GM12878 (cell line): ENCODE results near the gene MYH7B. TPM values are rescaled to one million over a fixed set of nuclear protein-coding genes. Genes with fewer than 3 reads are reported as not detected.

ENCODE experiments used
- ATAC-seq: fragments of 200-7000 bp; cut with Tn5 transposase; 3 replicates; pipeline ENCODE4 v1.9.1; 2020; ENCODE audit warnings: mild to moderate bottlenecking, moderate library complexity
- BruUV-seq: library from RNA; stranded (reverse); fragments of 400-500 nt; replicated peaks from 2 replicates; lab custom pipeline; 2021; lab: Mats Ljungman, UMichigan
- CTCF ChIA-PET: fragments of 300-600 bp; sonication (Branson Sonifier 250); formaldehyde crosslinking; extraction: SDS; loops from one replicate; lab custom pipeline; 2021; ENCODE audit warnings: inconsistent platforms; lab: Yijun Ruan, JAX
- POLR2A ChIA-PET: fragments of 350-600 bp; formaldehyde crosslinking; extraction: SDS; loops from one replicate; lab custom pipeline; 2021; ENCODE audit warnings: inconsistent platforms; lab: Charles Lee
- RAD21 ChIA-PET: fragments of 300-600 bp; sonication (Branson Sonifier 250); formaldehyde crosslinking; loops from one replicate; lab custom pipeline; 2023; ENCODE audit warnings: antibody characterized with exemption; ENCODE audit not compliant: unreplicated experiment; lab: Charles Lee
- SMC1A ChIA-PET: fragments of 300-600 bp; sonication (Branson Sonifier 250); formaldehyde crosslinking; loops from one replicate; lab custom pipeline; 2023; ENCODE audit not compliant: unreplicated experiment, uncharacterized antibody; lab: Charles Lee
- DNase-seq: peaks from one replicate; pipeline ENCODE4 v3.0.0-alpha.2; 2011; ENCODE audit warnings: low read depth, low spot score
- FAIRE-seq: peaks from 3 replicates; lab custom pipeline; 2011; peaks lifted over from hg19 to GRCh38; lab: Jason Lieb, UNC
- H2AFZ ChIP-seq: 2 replicates; pipeline ENCODE4 v1.6.0; 2011; ENCODE audit warnings: low read depth, low read length, control low read depth; ENCODE audit not compliant: control insufficient read depth
- H3K27ac ChIP-seq: 2 replicates; pipeline ENCODE4 v1.5.1; 2011; ENCODE audit warnings: control low read depth; ENCODE audit not compliant: control insufficient read depth, insufficient read depth
- H3K27me3 ChIP-seq, 2 experiments: replicated peaks in 1 of 2; 2 replicates each; pipeline versions ENCODE4 v1.6.0 to v1.6.1; 2011; ENCODE audit warnings: low read length in 1 of 2; ENCODE audit not compliant: control insufficient read depth in 2 of 2, insufficient read depth in 2 of 2
- H3K36me3 ChIP-seq, 2 experiments: 2 replicates each; pipeline ENCODE4 v1.5.1; 2011; ENCODE audit warnings: low read length in 1 of 2; ENCODE audit not compliant: control insufficient read depth in 2 of 2, insufficient read depth in 2 of 2
- H3K4me1 ChIP-seq: 2 replicates; pipeline ENCODE4 v1.6.1; 2011; ENCODE audit warnings: mild to moderate bottlenecking, low read length, moderate library complexity, mixed read lengths; ENCODE audit not compliant: control insufficient read depth, insufficient read depth
- H3K4me2 ChIP-seq: 2 replicates; pipeline ENCODE4 v1.6.0; 2011; ENCODE audit warnings: control low read depth; ENCODE audit not compliant: control insufficient read depth, insufficient read depth
- H3K4me3 ChIP-seq: fragments of 200-600 bp; sonication (generic); 2 replicates; pipeline ENCODE4 v1.5.1; 2016
- H3K79me2 ChIP-seq: 2 replicates; pipeline ENCODE4 v1.6.0; 2011; ENCODE audit warnings: low read length; ENCODE audit not compliant: control insufficient read depth, insufficient read depth
- H3K9ac ChIP-seq: 2 replicates; pipeline ENCODE4 v1.8.0; 2011; ENCODE audit warnings: low read length, control low read depth, mixed read lengths; ENCODE audit not compliant: control insufficient read depth, insufficient read depth
- H3K9me3 ChIP-seq: replicated peaks from 3 replicates; pipeline ENCODE4 v1.5.1; 2011; ENCODE audit warnings: mild to moderate bottlenecking, low read length; ENCODE audit not compliant: control insufficient read depth, insufficient read depth
- H4K20me1 ChIP-seq: 2 replicates; pipeline ENCODE4 v1.6.0; 2011; ENCODE audit not compliant: control insufficient read depth, insufficient read depth
- CUX1 ChIP-seq: IDR thresholded peaks from 2 replicates; pipeline ENCODE4 v1.6.1; 2012; ENCODE audit warnings: improper control_type of control experiment, low read depth, low read length; ENCODE audit not compliant: insufficient replicate concordance
- HCFC1 ChIP-seq: fragments of 150-350 bp; IDR thresholded peaks from 2 replicates; pipeline ENCODE4 v1.6.1; 2014; ENCODE audit warnings: low read length
- SKIL ChIP-seq: fragments of 450-650 bp; IDR thresholded peaks from 2 replicates; pipeline ENCODE4 v1.6.1; 2017; ENCODE audit warnings: mild to moderate bottlenecking, low read depth, inconsistent platforms; ENCODE audit not compliant: poor library complexity, severe bottlenecking
- WGBS: methylation state at CpG from one replicate; pipeline ENCODE4 v1.1.6; 2016; ENCODE audit warnings: low lambda C conversion rate; ENCODE audit not compliant: insufficient replicate concordance, insufficient coverage; ENCODE audit errors: missing lambda C conversion rate; 5-methylcytosine and 5-hydroxymethylcytosine counted together
- in situ Hi-C: fragments of 300-500 bp; cut with MboI; formaldehyde crosslinking; loops from 9 replicates; pipeline ENCODE4 v1.14.3; 2018; ENCODE audit warnings: mixed read lengths
- intact Hi-C: fragments of 100-400 bp; cut with micrococcal nuclease; formaldehyde crosslinking; loops from one replicate; pipeline ENCODE4 v1.14.2; 2022; ENCODE audit not compliant: unreplicated experiment
- polyA plus RNA-seq, 11 experiments: library from polyadenylated mRNA; depleted of rRNA in 4 of 11; unstranded in 6 of 11; stranded (reverse) in 5 of 11; fragments of >200 nt; fragmentation: Nextera tagmentation in 4 of 11; fragmentation: Illumina TruSeq in 1 of 11; extraction: Ambion mirVana in 4 of 11; extraction: Trizol in 1 of 11; gene quantifications; 1 replicate in 1 of 11; 2 replicates in 10 of 11; pipeline versions ENCODE4 v1.2.1 to v1.2.3, GENCODE V29; 2011 to 2016; ENCODE audit warnings: inconsistent platforms in 2 of 11, missing spikeins in 2 of 11, low read depth in 1 of 11
- total RNA-seq, 4 experiments: library from RNA; depleted of rRNA in 3 of 4; stranded (reverse); fragments of >200 nt in 3 of 4; fragmentation: Illumina TruSeq in 1 of 4; extraction: Trizol in 1 of 4; gene quantifications; 2 replicates each; pipeline versions ENCODE4 v1.2.1 to v1.2.3, GENCODE V29; 2013 to 2021
- TF ChIP-seq, protein P1 (sequence below): fragments of 450-650 bp; IDR thresholded peaks from 2 replicates; pipeline ENCODE4 v1.6.1; 2017; ENCODE audit warnings: borderline replicate concordance
- TF ChIP-seq, protein P2 (sequence below): IDR thresholded peaks from 2 replicates; pipeline ENCODE4 v1.6.1; 2012; ENCODE audit warnings: mild to moderate bottlenecking, low read depth, low read length

The MYH7B gene
- total and polyA plus RNA-seq, 10 of the 15 experiments (the other 5 are each of a cell fraction or from before 2014, with no cell fraction given) = 0.01 to 0.40 (median 0.20) TPM; not detected in 3

- no peak for TF ChIP-seq CUX1
- TF ChIP-seq, protein P1, sequence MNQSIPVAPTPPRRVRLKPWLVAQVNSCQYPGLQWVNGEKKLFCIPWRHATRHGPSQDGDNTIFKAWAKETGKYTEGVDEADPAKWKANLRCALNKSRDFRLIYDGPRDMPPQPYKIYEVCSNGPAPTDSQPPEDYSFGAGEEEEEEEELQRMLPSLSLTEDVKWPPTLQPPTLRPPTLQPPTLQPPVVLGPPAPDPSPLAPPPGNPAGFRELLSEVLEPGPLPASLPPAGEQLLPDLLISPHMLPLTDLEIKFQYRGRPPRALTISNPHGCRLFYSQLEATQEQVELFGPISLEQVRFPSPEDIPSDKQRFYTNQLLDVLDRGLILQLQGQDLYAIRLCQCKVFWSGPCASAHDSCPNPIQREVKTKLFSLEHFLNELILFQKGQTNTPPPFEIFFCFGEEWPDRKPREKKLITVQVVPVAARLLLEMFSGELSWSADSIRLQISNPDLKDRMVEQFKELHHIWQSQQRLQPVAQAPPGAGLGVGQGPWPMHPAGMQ = no peak
Measured at GRCh38 chr20:34984756-34985261, 29.1 kb downstream of the MYH7B start (continued).

DNA sequence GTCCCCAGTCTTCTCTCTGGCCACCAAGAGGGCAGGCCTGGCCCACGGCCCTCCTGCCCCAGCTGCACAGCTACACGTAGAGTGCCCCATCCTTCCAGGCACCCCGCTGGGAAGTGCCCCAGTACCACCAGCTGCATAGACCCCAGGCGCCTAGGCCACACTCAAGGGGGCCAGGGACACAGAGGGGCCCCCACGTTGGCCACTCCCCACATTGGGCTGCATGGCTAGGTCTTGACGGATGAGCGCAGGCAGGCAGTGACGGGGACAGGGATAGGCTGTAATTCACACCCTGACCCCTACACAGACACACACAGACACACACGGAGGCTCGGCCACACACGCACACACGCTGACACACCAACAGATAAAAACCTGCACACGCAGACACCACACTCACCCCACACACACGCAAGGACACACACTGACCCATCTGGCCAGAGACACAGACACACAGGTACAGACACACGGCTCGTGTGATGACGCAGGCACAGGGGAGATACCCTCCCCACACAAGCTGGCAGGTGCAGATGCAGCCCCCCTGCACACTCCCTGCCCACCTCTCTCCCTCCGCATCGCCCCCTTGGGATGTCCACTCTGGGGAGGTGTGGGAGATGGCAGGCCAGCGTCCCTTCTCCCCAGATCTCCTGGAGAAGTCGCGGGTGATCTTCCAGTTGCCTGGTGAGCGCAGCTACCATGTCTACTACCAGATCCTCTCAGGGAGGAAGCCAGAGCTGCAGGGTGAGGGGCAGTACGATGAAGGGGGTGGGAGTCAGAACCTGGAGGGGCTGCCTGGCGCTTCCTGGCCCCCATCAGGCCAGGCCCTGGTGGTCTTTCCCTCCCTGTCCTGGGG, 30.0 kb downstream of the MYH7B start:
- DNase-seq (no peak), FAIRE-seq (no peak), ATAC-seq (no peak)
- CTCF ChIA-PET = no interaction called here
- Histone ChIP-seq H3K9me3 (no peaks in the 10 kb centered on the region), H3K27me3 (no peaks in the 10 kb centered on the region), H3K4me1 (no peaks in the 10 kb centered on the region), H3K4me2 (no peak overlapping the region), H3K36me3 (no peaks in the 10 kb centered on the region), H3K4me3 (no peak overlapping the region), H4K20me1 (no peaks in the 10 kb centered on the region), H3K27ac (no peak overlapping the region), H3K79me2 (no peaks in the 10 kb centered on the region), H3K9ac (no peak overlapping the region), H2AFZ (no peak overlapping the region)
- BruUV-seq = no TSS peak
- RAD21 ChIA-PET = no interaction called here
- POLR2A ChIA-PET = no interaction called here
- in situ Hi-C loops = no loop called here
- SMC1A ChIA-PET = no interaction called here
- WGBS = 44% methylated on average over 25 of the region's 25 CpGs
- intact Hi-C loops = no loop called here
- TF ChIP-seq HCFC1 (no peak), SKIL (no peak)
- TF ChIP-seq, protein P2, sequence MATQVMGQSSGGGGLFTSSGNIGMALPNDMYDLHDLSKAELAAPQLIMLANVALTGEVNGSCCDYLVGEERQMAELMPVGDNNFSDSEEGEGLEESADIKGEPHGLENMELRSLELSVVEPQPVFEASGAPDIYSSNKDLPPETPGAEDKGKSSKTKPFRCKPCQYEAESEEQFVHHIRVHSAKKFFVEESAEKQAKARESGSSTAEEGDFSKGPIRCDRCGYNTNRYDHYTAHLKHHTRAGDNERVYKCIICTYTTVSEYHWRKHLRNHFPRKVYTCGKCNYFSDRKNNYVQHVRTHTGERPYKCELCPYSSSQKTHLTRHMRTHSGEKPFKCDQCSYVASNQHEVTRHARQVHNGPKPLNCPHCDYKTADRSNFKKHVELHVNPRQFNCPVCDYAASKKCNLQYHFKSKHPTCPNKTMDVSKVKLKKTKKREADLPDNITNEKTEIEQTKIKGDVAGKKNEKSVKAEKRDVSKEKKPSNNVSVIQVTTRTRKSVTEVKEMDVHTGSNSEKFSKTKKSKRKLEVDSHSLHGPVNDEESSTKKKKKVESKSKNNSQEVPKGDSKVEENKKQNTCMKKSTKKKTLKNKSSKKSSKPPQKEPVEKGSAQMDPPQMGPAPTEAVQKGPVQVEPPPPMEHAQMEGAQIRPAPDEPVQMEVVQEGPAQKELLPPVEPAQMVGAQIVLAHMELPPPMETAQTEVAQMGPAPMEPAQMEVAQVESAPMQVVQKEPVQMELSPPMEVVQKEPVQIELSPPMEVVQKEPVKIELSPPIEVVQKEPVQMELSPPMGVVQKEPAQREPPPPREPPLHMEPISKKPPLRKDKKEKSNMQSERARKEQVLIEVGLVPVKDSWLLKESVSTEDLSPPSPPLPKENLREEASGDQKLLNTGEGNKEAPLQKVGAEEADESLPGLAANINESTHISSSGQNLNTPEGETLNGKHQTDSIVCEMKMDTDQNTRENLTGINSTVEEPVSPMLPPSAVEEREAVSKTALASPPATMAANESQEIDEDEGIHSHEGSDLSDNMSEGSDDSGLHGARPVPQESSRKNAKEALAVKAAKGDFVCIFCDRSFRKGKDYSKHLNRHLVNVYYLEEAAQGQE = no peak
